Measurements from ENCODE around the gene OR7G2.
"Not testable (repeated sequence)": the region's sequence is repeated elsewhere in the genome, so short reads cannot be mapped to it uniquely, and the experiment has no call there.

The OR7G2 gene

DNA sequence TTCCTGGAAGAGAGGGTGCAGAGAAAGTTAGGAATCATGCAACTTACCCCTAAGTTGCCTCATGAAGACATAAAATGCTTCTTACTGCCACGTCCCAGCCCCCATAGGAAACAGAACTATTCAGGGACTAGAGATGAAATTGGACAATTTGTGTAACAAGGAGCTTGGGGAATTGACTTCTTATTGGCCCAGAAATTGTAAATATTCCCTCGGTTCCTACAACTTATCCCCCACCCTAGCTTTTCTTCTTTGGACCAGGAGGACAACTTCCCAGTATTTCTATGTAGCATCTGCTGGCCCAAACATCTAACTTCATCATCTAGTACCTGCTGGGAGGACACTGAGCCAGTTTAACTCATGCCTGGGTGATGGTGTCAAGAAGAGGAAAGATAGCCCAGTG is 20.5 kb downstream of the OR7G2 start, which contains the start of gene OR1M1:
OR1M1 (plus strand) TSS at position 301 of the 400 bp plus-strand sequence. CDS start 6,184 bp downstream, outside the sequence.
- DNase-seq (ENCODE audit: extremely low spot score), result no peak
- ChIA-PET CTCF (no interaction called here), POLR2A (interaction anchor here (0.5 kb wide), 1 partner anchor 30 kb away, joined by 3 read pairs; no protein-coding TSS in a partner anchor)
- TF ChIP-seq LEF1 (IDR thresholded peaks at IDR 0.05; ENCODE audit: borderline replicate concordance) (no peak), FOXA1 (IDR thresholded peaks at IDR 0.05) (no peak), CTBP1 (IDR thresholded peaks at IDR 0.05; ENCODE audit: borderline replicate concordance) (no peak), PKNOX1 (IDR thresholded peaks at IDR 0.05) (no peak), HDGF (IDR thresholded peaks at IDR 0.05; ENCODE audit: borderline replicate concordance) (no peak), ELF4 (IDR thresholded peaks at IDR 0.05) (no peak)

- ChIA-PET CTCF (no interaction called here), POLR2A (no interaction called here)
- TF ChIP-seq FOXA1 (IDR thresholded peaks at IDR 0.05) (no peak), FOXM1 (IDR thresholded peaks at IDR 0.05; ENCODE audit: borderline replicate concordance) (no peak), ZNF384 (IDR thresholded peaks at IDR 0.05) (no peak), CTBP1 (IDR thresholded peaks at IDR 0.05; ENCODE audit: borderline replicate concordance) (no peak), PKNOX1 (IDR thresholded peaks at IDR 0.05) (no peak), LEF1 (IDR thresholded peaks at IDR 0.05; ENCODE audit: borderline replicate concordance) (no peak), BHLHE40 (IDR thresholded peaks at IDR 0.05; ENCODE audit: borderline replicate concordance) (no peak)
Measured at GRCh38 chr19:9078651-9079050, 28.6 kb downstream of the OR7G2 start.

DNA sequence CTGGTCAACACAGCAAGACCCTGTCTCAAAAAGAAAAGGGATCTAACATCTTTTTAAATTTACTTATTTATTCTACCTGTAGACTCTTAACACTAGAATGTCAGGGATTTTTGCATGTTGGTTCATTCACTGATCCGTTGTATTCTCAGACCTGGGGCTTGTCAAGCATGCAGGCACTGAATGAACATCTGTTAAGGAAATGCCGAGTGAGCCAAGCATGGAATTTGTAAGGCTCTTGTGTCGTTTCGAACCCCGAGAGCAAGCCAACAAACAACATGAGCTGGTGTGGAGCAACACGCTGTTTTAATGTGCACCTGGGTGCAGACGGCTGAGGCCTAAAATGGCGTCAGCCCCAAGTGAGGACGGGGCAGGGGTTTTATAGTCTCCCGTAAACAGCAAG is 30.4 kb downstream of the OR7G2 start:
- DNase-seq (ENCODE audit: extremely low spot score), result no peak
- no peak for TF ChIP-seq SUZ12 (IDR thresholded peaks at IDR 0.05)
- no peak for TF ChIP-seq FOXM1 (IDR thresholded peaks at IDR 0.05; ENCODE audit: borderline replicate concordance)
- no peak for TF ChIP-seq ZNF384 (IDR thresholded peaks at IDR 0.05)
- no peak for TF ChIP-seq NFRKB (IDR thresholded peaks at IDR 0.05)
- TF ChIP-seq FOXA1 (IDR thresholded peaks at IDR 0.05), result no peak
- POLR2A ChIA-PET, result no interaction called here
- CTCF ChIA-PET, result no interaction called here

More at GRCh38 chr19:9078651-9079050, 28.6 kb downstream of the OR7G2 start:
- DNase-seq (ENCODE audit: extremely low spot score), result no peak

DNA sequence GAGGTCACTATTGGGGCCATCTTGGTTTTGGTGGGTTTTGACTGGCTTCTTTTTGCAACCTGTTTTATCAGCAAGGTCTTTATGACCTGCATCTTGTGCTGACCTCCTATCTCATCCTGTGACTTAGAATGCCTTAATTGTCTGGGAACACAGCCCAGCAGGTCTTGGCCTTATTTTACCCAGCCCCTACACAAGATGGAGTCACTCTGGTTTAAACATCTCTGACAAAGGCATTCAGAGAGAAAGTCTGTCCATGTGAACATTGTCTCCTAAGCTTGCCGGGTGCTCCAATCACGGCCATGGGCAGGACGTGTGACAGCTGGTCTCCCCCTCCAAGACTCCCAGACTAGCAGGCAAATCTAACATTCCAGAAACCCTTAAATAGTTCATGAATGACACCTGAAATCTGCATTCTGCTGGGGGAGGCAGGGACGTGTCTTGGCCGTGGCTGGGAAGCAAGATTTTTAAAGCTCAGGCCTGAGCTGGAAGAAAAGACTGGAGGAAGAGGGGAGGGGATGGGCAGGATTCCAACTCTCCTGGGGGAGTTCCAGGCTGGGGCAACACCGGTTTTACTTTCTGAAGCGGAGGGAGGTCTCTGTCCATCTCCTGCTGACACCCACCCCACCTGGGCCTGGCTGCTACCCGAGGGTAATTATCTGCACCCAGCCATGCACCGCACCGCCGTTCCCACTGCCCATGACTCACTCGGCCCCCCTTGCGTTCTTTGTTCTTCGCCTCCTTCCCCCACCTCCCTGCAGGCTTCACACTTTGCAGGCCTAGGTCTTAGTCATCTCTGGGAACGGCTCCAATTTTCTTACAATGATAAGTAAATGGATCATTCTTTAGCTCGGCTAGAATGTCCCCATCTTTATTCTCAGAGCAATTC is 32.0 kb downstream of the OR7G2 start:
- no peak for TF ChIP-seq LEF1 (IDR thresholded peaks at IDR 0.05; ENCODE audit: borderline replicate concordance)
- CTCF ChIA-PET, result interaction anchor here (0.6 to 1.1 kb wide), 2 partner anchors 14 to 421 kb away, joined by 3 to 5 read pairs; no protein-coding TSS in a partner anchor
- peak; percentile 42 for DNase-seq (ENCODE audit: extremely low spot score)
- POLR2A ChIA-PET, result no interaction called here

GRCh38 chr19:9073806-9074205 is 33.5 kb downstream of the OR7G2 start:
- no peak for TF ChIP-seq CTBP1 (IDR thresholded peaks at IDR 0.05; ENCODE audit: borderline replicate concordance)
- no peak for TF ChIP-seq SUZ12 (IDR thresholded peaks at IDR 0.05)
- no peak for TF ChIP-seq FOXK2 (IDR thresholded peaks at IDR 0.05)
- no peak for TF ChIP-seq NFRKB (IDR thresholded peaks at IDR 0.05)
- no peak for TF ChIP-seq BHLHE40 (IDR thresholded peaks at IDR 0.05; ENCODE audit: borderline replicate concordance)
- TF ChIP-seq ZNF384 (IDR thresholded peaks at IDR 0.05), result no peak
- TF ChIP-seq SP1 (IDR thresholded peaks at IDR 0.05), result no peak
- DNase-seq (ENCODE audit: extremely low spot score), result no peak
- CTCF ChIA-PET, result no interaction called here
- POLR2A ChIA-PET, result no interaction called here

GRCh38 chr19:9071720-9072119 is 35.6 kb downstream of the OR7G2 start:
- DNase-seq (ENCODE audit: extremely low spot score); CTCF ChIA-PET; POLR2A ChIA-PET: not testable (repeated sequence)

- CTCF ChIA-PET, result no interaction called here
- POLR2A ChIA-PET, result no interaction called here
- TF ChIP-seq CTBP1 (IDR thresholded peaks at IDR 0.05; ENCODE audit: borderline replicate concordance), result no peak
- TF ChIP-seq FOXK2 (IDR thresholded peaks at IDR 0.05), result no peak
- TF ChIP-seq L3MBTL2 (conservative IDR thresholded peaks at IDR 0.05), result no peak
- no peak for TF ChIP-seq PKNOX1 (IDR thresholded peaks at IDR 0.05)
- no peak for TF ChIP-seq SP1 (IDR thresholded peaks at IDR 0.05)
- TF ChIP-seq TARDBP (IDR thresholded peaks at IDR 0.05), result no peak
- no peak for TF ChIP-seq NFRKB (IDR thresholded peaks at IDR 0.05)
- TF ChIP-seq ARNT (IDR thresholded peaks at IDR 0.05), result no peak
- TF ChIP-seq HDGF (IDR thresholded peaks at IDR 0.05; ENCODE audit: borderline replicate concordance), result no peak
- TF ChIP-seq FOXA1 (IDR thresholded peaks at IDR 0.05), result no peak
- no peak for TF ChIP-seq ELF4 (IDR thresholded peaks at IDR 0.05)
- TF ChIP-seq ZNF384 (IDR thresholded peaks at IDR 0.05), result no peak
- DNase-seq (ENCODE audit: extremely low spot score), result no peak
Measured at GRCh38 chr19:9070066-9070465, 37.2 kb downstream of the OR7G2 start.
